ENCODE measurements around the gene PRKCH. TPM values are rescaled to one million over a fixed set of nuclear protein-coding genes. Genes with fewer than 3 reads are reported as not detected.
A peak's percentile ranks its signal among the peaks of the same experiment; 100 is the strongest.

Gene PRKCH
- total and polyA plus RNA-seq, 8 donors = 35.2 to 48.8 (median 43.1) TPM

DNA sequence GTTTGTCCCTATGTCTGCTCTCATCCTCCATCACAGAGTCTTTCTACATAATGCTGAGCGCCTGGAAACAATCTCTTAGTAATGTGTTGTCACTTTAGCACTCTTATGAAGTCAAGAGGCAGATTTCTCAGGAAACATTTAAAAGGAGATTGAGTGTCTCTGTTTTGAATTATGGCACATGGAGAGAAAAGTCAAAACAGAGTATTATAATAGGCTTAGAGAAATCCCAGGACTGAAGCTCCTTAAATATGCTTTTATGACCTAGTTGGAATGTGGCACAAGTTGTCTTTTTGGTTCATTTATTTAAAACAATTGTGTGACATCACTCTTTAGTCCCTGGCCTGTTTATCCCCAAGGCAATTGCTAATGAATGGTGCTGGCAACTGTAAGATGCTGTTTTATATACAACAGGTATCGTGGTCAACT is 256.1 kb downstream of the PRKCH start:
- H3K4me3 ChIP-seq = no peak overlapping the region
- H3K36me3 ChIP-seq = no peaks in the 10 kb centered on the region
- ATAC-seq (no peak), DNase-seq (no peak)
- H3K4me1 ChIP-seq = peaks cover 0 to 18% of the 10 kb centered on the region in 2 donors
- H3K9me3 ChIP-seq = no peaks in the 10 kb centered on the region
- H3K27ac ChIP-seq = no peak overlapping the region
- TF ChIP-seq, protein P1, sequence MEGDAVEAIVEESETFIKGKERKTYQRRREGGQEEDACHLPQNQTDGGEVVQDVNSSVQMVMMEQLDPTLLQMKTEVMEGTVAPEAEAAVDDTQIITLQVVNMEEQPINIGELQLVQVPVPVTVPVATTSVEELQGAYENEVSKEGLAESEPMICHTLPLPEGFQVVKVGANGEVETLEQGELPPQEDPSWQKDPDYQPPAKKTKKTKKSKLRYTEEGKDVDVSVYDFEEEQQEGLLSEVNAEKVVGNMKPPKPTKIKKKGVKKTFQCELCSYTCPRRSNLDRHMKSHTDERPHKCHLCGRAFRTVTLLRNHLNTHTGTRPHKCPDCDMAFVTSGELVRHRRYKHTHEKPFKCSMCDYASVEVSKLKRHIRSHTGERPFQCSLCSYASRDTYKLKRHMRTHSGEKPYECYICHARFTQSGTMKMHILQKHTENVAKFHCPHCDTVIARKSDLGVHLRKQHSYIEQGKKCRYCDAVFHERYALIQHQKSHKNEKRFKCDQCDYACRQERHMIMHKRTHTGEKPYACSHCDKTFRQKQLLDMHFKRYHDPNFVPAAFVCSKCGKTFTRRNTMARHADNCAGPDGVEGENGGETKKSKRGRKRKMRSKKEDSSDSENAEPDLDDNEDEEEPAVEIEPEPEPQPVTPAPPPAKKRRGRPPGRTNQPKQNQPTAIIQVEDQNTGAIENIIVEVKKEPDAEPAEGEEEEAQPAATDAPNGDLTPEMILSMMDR (IDR thresholded peaks at IDR 0.05) = no peak
- H3K27me3 ChIP-seq = no peaks in the 10 kb centered on the region
- intact Hi-C loops (cut with DNase I) = no loop called here

DNA sequence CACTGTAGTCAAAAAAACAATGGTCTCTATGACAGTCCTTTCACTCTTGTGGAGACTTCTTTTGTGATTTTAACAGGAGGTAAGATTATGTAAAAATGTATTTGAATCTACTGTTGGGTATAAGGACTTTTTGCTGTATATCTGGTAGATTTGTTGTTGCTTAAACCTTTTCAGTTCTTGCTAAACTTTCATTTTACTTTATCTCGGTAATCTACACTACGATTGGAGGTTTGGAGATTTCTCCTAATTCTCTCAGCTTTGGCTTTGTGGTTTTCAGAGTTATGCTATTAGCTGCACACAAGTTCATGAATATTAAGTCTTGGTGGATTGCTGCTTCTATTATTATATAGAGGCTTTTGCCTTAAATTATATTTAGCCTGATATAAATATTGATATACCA is 257.4 kb downstream of the PRKCH start:
- Histone ChIP-seq H3K27me3 (no peaks in the 10 kb centered on the region), H3K4me1 (peaks cover 0 to 6% of the 10 kb centered on the region in 2 donors), H3K4me3 (no peak overlapping the region), H3K27ac (no peak overlapping the region), H3K36me3 (no peaks in the 10 kb centered on the region), H3K9me3 (no peaks in the 10 kb centered on the region)
- intact Hi-C loops (cut with DNase I) = no loop called here
- DNase-seq (no peak), ATAC-seq (no peak)
- TF ChIP-seq, protein P1 (IDR thresholded peaks at IDR 0.05) = no peak

DNA sequence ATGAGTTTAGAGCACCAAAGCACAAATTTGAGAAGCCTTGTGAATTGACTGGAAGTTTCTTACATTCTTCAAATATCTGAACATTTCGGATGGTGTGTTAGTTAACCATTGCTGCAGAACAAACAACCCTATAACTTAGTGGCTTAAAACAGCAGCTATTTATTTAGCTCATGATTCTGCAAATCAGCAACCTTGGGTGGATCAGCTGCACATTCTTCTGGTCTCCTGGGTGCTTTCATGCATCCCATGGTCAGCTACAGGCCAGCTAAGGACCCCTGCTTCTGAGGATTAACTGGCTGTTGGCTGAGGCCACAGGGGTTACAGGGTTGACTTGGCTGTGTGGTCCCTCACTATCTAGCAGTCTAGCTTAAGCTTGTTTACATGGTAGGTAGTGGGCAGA is 260.0 kb downstream of the PRKCH start:
- H3K9me3 ChIP-seq = no peaks in the 10 kb centered on the region
- H3K27ac ChIP-seq = no peak overlapping the region
- no peaks in the 10 kb centered on the region for H3K36me3 ChIP-seq
- intact Hi-C loops (cut with DNase I) = no loop called here
- TF ChIP-seq, protein P1 (IDR thresholded peaks at IDR 0.05) = no peak
- ATAC-seq = no peak
- H3K27me3 ChIP-seq = no peaks in the 10 kb centered on the region
- no peak for DNase-seq
- peaks cover 5 to 15% of the 10 kb centered on the region in 2 donors for H3K4me1 ChIP-seq
- H3K4me3 ChIP-seq = no peak overlapping the region

DNA sequence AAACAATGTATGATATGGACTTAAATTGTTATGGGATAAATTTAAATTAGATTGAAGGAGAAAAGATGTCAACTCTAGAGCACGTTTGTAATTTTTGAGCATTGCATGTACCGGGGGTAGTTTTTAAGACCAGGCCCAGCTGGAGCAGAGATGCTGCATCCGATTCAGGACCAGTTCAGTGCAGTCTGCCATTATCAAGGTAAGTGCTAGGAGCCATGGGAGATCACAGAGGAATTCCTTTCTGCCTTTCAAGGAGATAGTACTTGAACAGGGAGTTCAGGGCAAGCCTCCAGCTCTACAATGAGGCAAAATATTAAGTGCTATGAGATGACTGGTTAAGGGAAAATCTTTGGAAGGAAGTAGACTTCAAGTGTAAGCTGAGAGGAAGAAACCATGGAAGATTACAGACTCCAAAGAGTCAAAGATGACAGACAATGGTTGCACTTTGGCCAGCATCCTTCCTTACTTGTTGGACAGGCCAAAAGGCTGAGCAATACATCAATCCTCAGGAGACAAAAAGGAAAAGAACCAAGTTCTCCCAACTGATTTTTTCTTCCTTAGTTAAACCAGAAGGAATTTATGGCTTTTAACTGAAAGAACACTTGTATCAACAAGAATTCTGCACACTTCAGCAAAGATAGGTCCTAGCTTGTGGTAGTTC is 260.7 kb downstream of the PRKCH start:
- peaks cover 5 to 15% of the 10 kb centered on the region in 2 donors for H3K4me1 ChIP-seq
- no peak for ATAC-seq
- intact Hi-C loops (cut with DNase I) = no loop called here
- no peak overlapping the region for H3K4me3 ChIP-seq
- no peaks in the 10 kb centered on the region for H3K27me3 ChIP-seq
- no peak for DNase-seq
- H3K36me3 ChIP-seq = no peaks in the 10 kb centered on the region
- peak overlapping the region in 1 of 2 donors; percentile 35 for H3K27ac ChIP-seq
- H3K9me3 ChIP-seq = no peaks in the 10 kb centered on the region
- TF ChIP-seq, protein P1 (IDR thresholded peaks at IDR 0.05) = no peak

DNA sequence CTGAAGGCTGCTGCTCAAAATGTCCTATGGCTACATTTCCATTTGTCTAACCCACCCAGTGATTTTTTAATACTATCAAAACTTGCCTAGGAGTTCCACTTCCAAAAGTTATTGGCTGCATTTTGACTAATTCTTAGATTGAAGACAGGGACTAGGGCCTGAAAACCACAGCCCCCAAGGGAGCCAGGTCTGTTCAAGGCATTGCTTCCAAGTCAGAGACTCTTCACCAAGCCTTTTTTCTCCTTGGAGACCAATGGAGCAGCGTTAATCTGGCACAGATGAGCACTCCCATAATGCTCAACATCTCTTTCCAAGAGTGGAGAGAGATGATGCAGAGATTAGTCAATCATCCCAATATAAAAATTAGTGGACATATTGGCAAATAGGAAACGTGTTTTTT is 261.4 kb downstream of the PRKCH start:
- TF ChIP-seq, protein P1 (IDR thresholded peaks at IDR 0.05) = no peak
- Histone ChIP-seq H3K36me3 (no peaks in the 10 kb centered on the region), H3K27ac (peak overlapping the region in 1 of 2 donors; percentile 35), H3K4me1 (peaks cover 5 to 15% of the 10 kb centered on the region in 2 donors), H3K9me3 (no peaks in the 10 kb centered on the region), H3K27me3 (no peaks in the 10 kb centered on the region), H3K4me3 (no peak overlapping the region)
- intact Hi-C loops (cut with DNase I) = no loop called here
- no peak for ATAC-seq
- DNase-seq = no peak
